ENCODE results near the gene ATXN7L1.

GRCh38 chr7:105723572-105723971 lies 152.8 kb downstream of the ATXN7L1 start:
- no peak for TF ChIP-seq ZNF274 (IDR thresholded peaks at IDR 0.05; ENCODE audit: low read depth, low read length)
- no peak for TF ChIP-seq YY1 (IDR thresholded peaks at IDR 0.05; ENCODE audit: insufficient read depth, insufficient read length)
